ENCODE results near the gene SIGLEC9.

The SIGLEC9 gene

GRCh38 chr19:51083181-51083580, 41.5 kb upstream of the SIGLEC9 start:
- Histone ChIP-seq H3K79me1 (ENCODE audit: low read length) (no peaks in the 10 kb centered on the region), H3K4ac (ENCODE audit: low read depth, low read length) (no peak overlapping the region), H3K9me3 (ENCODE audit: insufficient read depth, low read depth, low read length) (peaks cover 2% of the 10 kb centered on the region), H3K4me3 (ENCODE audit: low read depth, low read length) (no peak overlapping the region), H2BK12ac (ENCODE audit: low read length) (no peak overlapping the region), H4K91ac (ENCODE audit: low read depth, low read length) (no peak overlapping the region), H3K9ac (ENCODE audit: low read length) (no peak overlapping the region), H3K36me3 (ENCODE audit: control insufficient read depth in 1 of 2, insufficient read depth in 2 of 2, low read length in 2 of 2) (no peaks in the 10 kb centered on the region), H2AK5ac (ENCODE audit: low read length) (no peak overlapping the region), H2BK120ac (ENCODE audit: insufficient read depth, low read length, poor library complexity) (no peak overlapping the region), H3K4me1 (ENCODE audit: control insufficient read depth in 1 of 2, insufficient read depth in 2 of 2, low read length in 2 of 2) (no peaks in the 10 kb centered on the region), H3K27me3 (ENCODE audit: insufficient read depth, low read length) (no peaks in the 10 kb centered on the region), H3K27ac (ENCODE audit: low read depth, low read length) (no peak overlapping the region), H3K18ac (ENCODE audit: low read length) (no peak overlapping the region), H2AFZ (ENCODE audit: insufficient read depth, low read length, poor library complexity) (no peak overlapping the region), H4K8ac (ENCODE audit: low read depth, low read length) (no peak overlapping the region), H4K12ac (ENCODE audit: low read depth, low read length) (no peak overlapping the region), H2BK5ac (ENCODE audit: low read depth, low read length, poor library complexity) (no peak overlapping the region), H3K4me2 (ENCODE audit: low read length) (no peak overlapping the region), H3K23ac (ENCODE audit: low read length) (no peak overlapping the region), H3K79me2 (ENCODE audit: control insufficient read depth, insufficient read depth, low read length, poor library complexity) (no peaks in the 10 kb centered on the region), H3K14ac (ENCODE audit: low read length) (no peak overlapping the region)
- no CpG with 5 or more reads among the region's 4 CpGs for WGBS (ENCODE audit: extremely low coverage, insufficient coverage, insufficient read length)
- no peak for DNase-seq

GRCh38 chr19:51083783-51084182, 40.9 kb upstream of the SIGLEC9 start:
- H3K4me1 ChIP-seq (ENCODE audit: control insufficient read depth in 1 of 2, insufficient read depth in 2 of 2, low read length in 2 of 2) = no peaks in the 10 kb centered on the region
- peaks cover 2% of the 10 kb centered on the region for H3K9me3 ChIP-seq (ENCODE audit: insufficient read depth, low read depth, low read length)
- H2BK12ac ChIP-seq (ENCODE audit: low read length) = no peak overlapping the region
- no peak for DNase-seq
- no peak overlapping the region for H2AFZ ChIP-seq (ENCODE audit: insufficient read depth, low read length, poor library complexity)
- no peaks in the 10 kb centered on the region for H3K79me2 ChIP-seq (ENCODE audit: control insufficient read depth, insufficient read depth, low read length, poor library complexity)
- H4K91ac ChIP-seq (ENCODE audit: low read depth, low read length) = no peak overlapping the region
- no peak overlapping the region for H4K12ac ChIP-seq (ENCODE audit: low read depth, low read length)
- H3K9ac ChIP-seq (ENCODE audit: low read length) = no peak overlapping the region
- H3K18ac ChIP-seq (ENCODE audit: low read length) = no peak overlapping the region
- no peak overlapping the region for H2AK5ac ChIP-seq (ENCODE audit: low read length)
- H3K14ac ChIP-seq (ENCODE audit: low read length) = no peak overlapping the region
- H3K27ac ChIP-seq (ENCODE audit: low read depth, low read length) = no peak overlapping the region
- no peak overlapping the region for H3K4me2 ChIP-seq (ENCODE audit: low read length)
- no CpG with 5 or more reads among the region's 14 CpGs for WGBS (ENCODE audit: extremely low coverage, insufficient coverage, insufficient read length)
- H3K36me3 ChIP-seq (ENCODE audit: control insufficient read depth in 1 of 2, insufficient read depth in 2 of 2, low read length in 2 of 2) = no peaks in the 10 kb centered on the region
- H3K4ac ChIP-seq (ENCODE audit: low read depth, low read length) = no peak overlapping the region
- H2BK5ac ChIP-seq (ENCODE audit: low read depth, low read length, poor library complexity) = no peak overlapping the region
- H3K4me3 ChIP-seq (ENCODE audit: low read depth, low read length) = no peak overlapping the region
- H3K27me3 ChIP-seq (ENCODE audit: insufficient read depth, low read length) = no peaks in the 10 kb centered on the region
- H3K79me1 ChIP-seq (ENCODE audit: low read length) = no peaks in the 10 kb centered on the region
- no peak overlapping the region for H3K23ac ChIP-seq (ENCODE audit: low read length)
- no peak overlapping the region for H4K8ac ChIP-seq (ENCODE audit: low read depth, low read length)
- H2BK120ac ChIP-seq (ENCODE audit: insufficient read depth, low read length, poor library complexity) = no peak overlapping the region

- H2BK120ac ChIP-seq (ENCODE audit: insufficient read depth, low read length, poor library complexity) = no peak overlapping the region
- no peaks in the 10 kb centered on the region for H3K79me1 ChIP-seq (ENCODE audit: low read length)
- H3K27me3 ChIP-seq (ENCODE audit: insufficient read depth, low read length) = no peaks in the 10 kb centered on the region
- no peak overlapping the region for H2AFZ ChIP-seq (ENCODE audit: insufficient read depth, low read length, poor library complexity)
- H4K8ac ChIP-seq (ENCODE audit: low read depth, low read length) = no peak overlapping the region
- H3K4me2 ChIP-seq (ENCODE audit: low read length) = no peak overlapping the region
- H3K27ac ChIP-seq (ENCODE audit: low read depth, low read length) = no peak overlapping the region
- no peak overlapping the region for H3K9ac ChIP-seq (ENCODE audit: low read length)
- H3K23ac ChIP-seq (ENCODE audit: low read length) = no peak overlapping the region
- WGBS (ENCODE audit: extremely low coverage, insufficient coverage, insufficient read length) = no CpG with 5 or more reads among the region's 7 CpGs
- no peak overlapping the region for H3K4me3 ChIP-seq (ENCODE audit: low read depth, low read length)
- H3K9me3 ChIP-seq (ENCODE audit: insufficient read depth, low read depth, low read length) = no peaks in the 10 kb centered on the region
- DNase-seq = no peak
- H4K91ac ChIP-seq (ENCODE audit: low read depth, low read length) = no peak overlapping the region
- no peak overlapping the region for H3K18ac ChIP-seq (ENCODE audit: low read length)
- no peaks in the 10 kb centered on the region for H3K79me2 ChIP-seq (ENCODE audit: control insufficient read depth, insufficient read depth, low read length, poor library complexity)
- no peak overlapping the region for H3K14ac ChIP-seq (ENCODE audit: low read length)
- no peaks in the 10 kb centered on the region for H3K36me3 ChIP-seq (ENCODE audit: control insufficient read depth in 1 of 2, insufficient read depth in 2 of 2, low read length in 2 of 2)
- no peak overlapping the region for H2BK5ac ChIP-seq (ENCODE audit: low read depth, low read length, poor library complexity)
- no peak overlapping the region for H3K4ac ChIP-seq (ENCODE audit: low read depth, low read length)
- H4K12ac ChIP-seq (ENCODE audit: low read depth, low read length) = no peak overlapping the region
- H2BK12ac ChIP-seq (ENCODE audit: low read length) = no peak overlapping the region
- H2AK5ac ChIP-seq (ENCODE audit: low read length) = no peak overlapping the region
- H3K4me1 ChIP-seq (ENCODE audit: control insufficient read depth in 1 of 2, insufficient read depth in 2 of 2, low read length in 2 of 2) = no peaks in the 10 kb centered on the region
Observed at GRCh38 chr19:51084505-51084904, 40.2 kb upstream of the SIGLEC9 start.

- WGBS (ENCODE audit: extremely low coverage, insufficient coverage, insufficient read length) = 100% methylated on average over 2 of the region's 18 CpGs
- no peak overlapping the region for H4K12ac ChIP-seq (ENCODE audit: low read depth, low read length)
- H3K4me1 ChIP-seq (ENCODE audit: control insufficient read depth in 1 of 2, insufficient read depth in 2 of 2, low read length in 2 of 2) = no peaks in the 10 kb centered on the region
- H3K4me2 ChIP-seq (ENCODE audit: low read length) = no peak overlapping the region
- no peaks in the 10 kb centered on the region for H3K27me3 ChIP-seq (ENCODE audit: insufficient read depth, low read length)
- H2BK120ac ChIP-seq (ENCODE audit: insufficient read depth, low read length, poor library complexity) = no peak overlapping the region
- H3K18ac ChIP-seq (ENCODE audit: low read length) = no peak overlapping the region
- H3K4me3 ChIP-seq (ENCODE audit: low read depth, low read length) = no peak overlapping the region
- H4K8ac ChIP-seq (ENCODE audit: low read depth, low read length) = no peak overlapping the region
- H3K36me3 ChIP-seq (ENCODE audit: control insufficient read depth in 1 of 2, insufficient read depth in 2 of 2, low read length in 2 of 2) = no peaks in the 10 kb centered on the region
- H3K9ac ChIP-seq (ENCODE audit: low read length) = no peak overlapping the region
- no peak overlapping the region for H3K4ac ChIP-seq (ENCODE audit: low read depth, low read length)
- H3K27ac ChIP-seq (ENCODE audit: low read depth, low read length) = no peak overlapping the region
- no peak overlapping the region for H3K14ac ChIP-seq (ENCODE audit: low read length)
- no peak overlapping the region for H3K23ac ChIP-seq (ENCODE audit: low read length)
- DNase-seq = no peak
- H2AFZ ChIP-seq (ENCODE audit: insufficient read depth, low read length, poor library complexity) = no peak overlapping the region
- H3K9me3 ChIP-seq (ENCODE audit: insufficient read depth, low read depth, low read length) = no peaks in the 10 kb centered on the region
- H2AK5ac ChIP-seq (ENCODE audit: low read length) = no peak overlapping the region
- no peaks in the 10 kb centered on the region for H3K79me2 ChIP-seq (ENCODE audit: control insufficient read depth, insufficient read depth, low read length, poor library complexity)
- no peak overlapping the region for H2BK12ac ChIP-seq (ENCODE audit: low read length)
- no peak overlapping the region for H4K91ac ChIP-seq (ENCODE audit: low read depth, low read length)
- H3K79me1 ChIP-seq (ENCODE audit: low read length) = no peaks in the 10 kb centered on the region
- no peak overlapping the region for H2BK5ac ChIP-seq (ENCODE audit: low read depth, low read length, poor library complexity)
Observed at GRCh38 chr19:51086153-51086850, 38.4 kb upstream of the SIGLEC9 start.

Measured in trophoblast cell (in vitro differentiated cells and primary cell).